Fibroblast of mammary gland (primary cell): ENCODE results near the gene FOXF1.

Source experiments
- DNase-seq: peaks from one replicate; pipeline ENCODE4 v3.0.0-alpha.2; 2010; ENCODE audit warnings: low read depth
- H3K4me3 ChIP-seq: 2 replicates; pipeline ENCODE4 v1.5.1; 2011; ENCODE audit warnings: low read depth, mild to moderate bottlenecking, low read length, moderate library complexity; ENCODE audit not compliant: control insufficient read depth
- TF ChIP-seq, protein P1 (sequence below): conservative IDR thresholded peaks from 2 replicates; pipeline ENCODE4 v1.5.1; 2011; ENCODE audit warnings: low read depth, low read length, inconsistent platforms; ENCODE audit not compliant: control insufficient read depth, insufficient read depth

The FOXF1 gene

DNA sequence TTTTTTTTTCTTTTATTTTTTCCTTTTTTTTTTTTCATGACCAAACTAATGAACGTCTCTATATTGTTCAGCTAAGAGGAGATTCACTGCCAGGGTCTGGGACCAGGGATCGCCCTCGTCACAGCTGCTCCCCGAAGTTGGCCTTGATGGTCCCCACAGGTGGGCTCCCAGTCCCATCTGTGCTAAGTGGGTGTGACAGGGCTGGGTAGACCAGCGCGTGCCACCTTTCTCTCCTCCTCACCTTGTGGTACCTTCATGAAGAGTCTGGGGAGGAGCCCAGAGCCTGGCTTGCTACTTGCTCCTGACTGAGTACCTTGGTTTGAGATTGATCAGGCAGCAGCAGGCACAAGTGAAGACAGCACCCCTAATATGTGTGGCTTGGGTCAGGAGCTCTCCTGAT, 6.5 kb upstream of the FOXF1 start:
- no peak for DNase-seq
- no peak overlapping the region for H3K4me3 ChIP-seq
- TF ChIP-seq, protein P1, sequence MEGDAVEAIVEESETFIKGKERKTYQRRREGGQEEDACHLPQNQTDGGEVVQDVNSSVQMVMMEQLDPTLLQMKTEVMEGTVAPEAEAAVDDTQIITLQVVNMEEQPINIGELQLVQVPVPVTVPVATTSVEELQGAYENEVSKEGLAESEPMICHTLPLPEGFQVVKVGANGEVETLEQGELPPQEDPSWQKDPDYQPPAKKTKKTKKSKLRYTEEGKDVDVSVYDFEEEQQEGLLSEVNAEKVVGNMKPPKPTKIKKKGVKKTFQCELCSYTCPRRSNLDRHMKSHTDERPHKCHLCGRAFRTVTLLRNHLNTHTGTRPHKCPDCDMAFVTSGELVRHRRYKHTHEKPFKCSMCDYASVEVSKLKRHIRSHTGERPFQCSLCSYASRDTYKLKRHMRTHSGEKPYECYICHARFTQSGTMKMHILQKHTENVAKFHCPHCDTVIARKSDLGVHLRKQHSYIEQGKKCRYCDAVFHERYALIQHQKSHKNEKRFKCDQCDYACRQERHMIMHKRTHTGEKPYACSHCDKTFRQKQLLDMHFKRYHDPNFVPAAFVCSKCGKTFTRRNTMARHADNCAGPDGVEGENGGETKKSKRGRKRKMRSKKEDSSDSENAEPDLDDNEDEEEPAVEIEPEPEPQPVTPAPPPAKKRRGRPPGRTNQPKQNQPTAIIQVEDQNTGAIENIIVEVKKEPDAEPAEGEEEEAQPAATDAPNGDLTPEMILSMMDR, result no peak

DNA sequence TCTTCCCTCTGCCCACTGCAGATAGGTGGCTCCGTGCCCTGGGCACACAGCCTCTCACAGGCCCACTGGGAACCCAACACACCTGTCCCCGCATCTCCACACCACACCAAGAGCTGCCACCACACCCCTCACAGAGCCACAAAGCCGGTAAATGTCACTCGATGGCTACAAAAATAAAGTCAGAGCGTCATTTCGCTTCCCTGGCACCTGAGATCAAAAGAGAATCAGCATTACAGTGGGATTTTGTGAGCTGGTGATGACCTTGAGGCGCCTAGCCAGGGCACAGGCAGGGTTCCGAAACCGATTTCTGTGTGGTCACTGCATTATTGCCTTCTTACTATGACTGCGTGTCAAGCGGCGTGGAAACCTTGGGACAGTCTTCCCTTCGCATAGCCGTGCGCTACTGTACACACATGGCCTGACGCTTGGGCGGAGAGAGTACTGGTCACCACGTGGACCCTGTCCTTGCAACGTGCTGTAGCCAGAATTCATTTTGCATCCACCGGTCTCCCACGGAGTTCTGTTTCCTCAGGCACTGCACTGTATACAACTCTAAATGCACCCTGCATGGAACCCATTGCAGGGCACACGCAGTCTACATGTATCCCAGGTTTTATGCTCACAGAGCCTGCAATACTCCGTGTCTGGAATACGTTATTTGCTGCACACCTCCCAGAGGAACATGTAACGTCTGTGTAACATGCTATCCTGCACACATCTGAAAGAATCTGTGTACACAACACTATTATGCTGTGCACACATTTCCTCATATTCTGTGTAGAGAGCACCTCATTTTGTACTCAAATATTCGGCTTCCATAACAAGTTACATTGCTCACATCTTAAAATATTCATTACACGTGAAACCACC, 5.8 kb upstream of the FOXF1 start:
- TF ChIP-seq, protein P1, result no peak
- no peak for DNase-seq
- no peak overlapping the region for H3K4me3 ChIP-seq

- TF ChIP-seq, protein P1, result no peak
- H3K4me3 ChIP-seq, result no peak overlapping the region
- no peak for DNase-seq
Measured at GRCh38 chr16:86505185-86505898, 5.0 kb upstream of the FOXF1 start.

DNA sequence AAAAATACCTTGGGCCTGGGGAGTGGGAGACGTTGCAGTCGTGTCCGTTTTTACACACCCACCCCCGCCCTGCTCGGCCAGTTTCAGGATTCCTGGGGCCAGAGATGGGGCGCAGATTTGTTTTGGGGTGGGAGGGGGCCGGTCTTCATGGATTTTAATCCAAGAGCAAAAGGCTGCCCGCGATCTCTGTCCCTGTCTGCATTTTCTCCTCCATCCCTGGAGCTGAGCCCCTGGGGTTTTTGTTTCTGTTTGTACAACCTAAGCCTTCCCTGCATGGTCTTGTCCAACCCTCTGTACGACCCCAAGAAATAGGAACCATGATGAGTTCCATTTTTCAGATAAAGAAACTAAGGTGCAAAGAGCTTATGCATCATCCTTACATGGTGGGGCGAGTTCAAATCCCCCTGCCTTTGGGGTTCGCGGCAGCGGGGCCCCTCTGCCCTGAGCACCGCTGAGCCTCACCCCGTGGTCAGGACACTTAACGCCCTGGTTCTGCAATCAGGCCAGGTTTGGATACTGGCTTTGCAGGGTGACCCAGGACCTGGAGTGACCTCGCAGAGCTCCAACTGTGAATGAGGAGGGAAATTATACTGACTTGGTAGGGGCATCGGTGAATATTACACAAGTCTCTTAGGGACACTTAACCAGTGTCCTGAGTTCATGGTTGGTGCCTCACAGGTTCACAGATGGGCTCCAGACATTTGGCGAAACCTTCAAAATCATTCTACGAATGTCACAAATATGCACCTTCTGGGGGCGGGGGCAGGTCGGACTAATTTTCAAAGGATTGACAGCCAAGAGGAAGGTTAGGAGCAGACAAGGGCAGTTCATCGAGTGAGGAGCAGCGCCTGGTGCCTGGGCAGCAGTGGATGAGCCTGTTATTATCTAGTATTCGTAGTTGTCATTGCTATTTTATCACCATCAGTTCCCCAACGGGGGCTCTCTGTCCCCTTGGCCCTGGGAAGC, 4.1 kb upstream of the FOXF1 start:
- no peak overlapping the region for H3K4me3 ChIP-seq
- TF ChIP-seq, protein P1, result no peak
- no peak for DNase-seq

DNA sequence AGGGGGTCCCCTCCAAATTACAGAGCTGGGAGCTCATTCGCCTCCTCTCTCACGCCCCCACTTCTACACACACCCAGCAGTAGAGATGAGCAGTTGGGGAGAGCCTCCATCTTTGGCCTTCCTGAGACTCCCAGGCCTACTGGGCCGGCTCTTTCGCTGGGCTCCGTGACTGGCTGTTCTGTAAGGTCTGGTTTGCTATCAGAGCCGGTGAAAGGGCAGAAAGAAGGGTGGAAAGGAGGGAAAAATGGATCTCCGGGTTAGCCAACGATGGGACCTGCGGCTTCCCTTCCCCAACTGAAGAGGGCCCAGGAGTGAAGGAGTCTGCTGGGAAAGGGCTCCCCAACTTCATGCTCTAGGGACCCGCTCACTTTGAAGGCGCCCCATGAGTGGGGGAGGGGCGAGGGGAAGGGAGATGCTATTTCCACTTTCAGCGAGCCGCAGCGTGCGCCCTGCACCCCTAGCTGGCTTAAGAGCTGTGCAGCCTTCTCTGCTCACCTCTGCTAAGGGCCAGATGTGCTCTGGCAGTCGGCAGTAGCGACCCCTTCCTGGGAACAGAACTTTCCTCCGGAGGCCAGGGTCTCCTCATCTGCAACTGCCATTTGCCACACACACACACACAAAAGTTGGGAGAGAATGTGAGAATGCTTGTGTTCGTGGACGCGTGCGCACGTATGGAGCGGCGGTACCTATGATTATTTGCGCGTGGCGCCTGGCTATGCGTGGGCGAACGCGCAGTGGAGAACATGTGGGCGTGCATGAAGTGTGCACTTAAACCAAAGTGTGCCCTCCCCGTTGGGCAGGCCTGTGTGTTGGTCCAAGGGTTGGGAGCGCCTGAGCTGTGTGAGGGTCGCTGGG, 2.9 kb upstream of the FOXF1 start:
- no peak overlapping the region for H3K4me3 ChIP-seq
- no peak for DNase-seq
- TF ChIP-seq, protein P1, result no peak
